ENCODE results near the gene PIP4K2A.

Gene PIP4K2A

DNA sequence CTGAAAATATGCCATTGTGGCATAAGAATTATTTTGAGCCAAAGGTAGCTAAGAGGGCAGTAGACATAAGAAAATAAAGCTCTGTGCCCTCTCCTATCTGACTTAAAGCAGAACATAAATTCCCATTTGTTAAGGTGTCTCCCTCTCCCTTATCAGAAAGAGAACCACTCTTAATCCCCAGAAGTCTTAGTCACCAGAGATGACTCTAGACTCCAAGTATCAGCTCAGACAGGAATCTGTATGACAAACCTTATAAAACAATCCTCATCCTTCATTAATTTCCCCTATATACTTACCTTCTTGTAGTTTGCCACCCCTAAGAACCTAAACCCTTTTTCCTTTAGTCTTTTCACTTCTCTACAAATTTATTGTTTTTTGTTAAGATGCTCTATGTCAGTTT is 21.8 kb upstream of the PIP4K2A start:
- TF ChIP-seq ZNF565 (CRISPR knock-in tag; conservative IDR thresholded peaks at IDR 0.05; ENCODE audit: low read depth) = no peak
- TF ChIP-seq TCF4 (CRISPR knock-in tag; IDR thresholded peaks at IDR 0.05; ENCODE audit: borderline replicate concordance) = no peak
- no peak for TF ChIP-seq ESRRG (CRISPR knock-in tag; IDR thresholded peaks at IDR 0.05)
- TF ChIP-seq PPARA (CRISPR knock-in tag; IDR thresholded peaks at IDR 0.05; ENCODE audit: borderline replicate concordance) = no peak
- TF ChIP-seq, protein P1, sequence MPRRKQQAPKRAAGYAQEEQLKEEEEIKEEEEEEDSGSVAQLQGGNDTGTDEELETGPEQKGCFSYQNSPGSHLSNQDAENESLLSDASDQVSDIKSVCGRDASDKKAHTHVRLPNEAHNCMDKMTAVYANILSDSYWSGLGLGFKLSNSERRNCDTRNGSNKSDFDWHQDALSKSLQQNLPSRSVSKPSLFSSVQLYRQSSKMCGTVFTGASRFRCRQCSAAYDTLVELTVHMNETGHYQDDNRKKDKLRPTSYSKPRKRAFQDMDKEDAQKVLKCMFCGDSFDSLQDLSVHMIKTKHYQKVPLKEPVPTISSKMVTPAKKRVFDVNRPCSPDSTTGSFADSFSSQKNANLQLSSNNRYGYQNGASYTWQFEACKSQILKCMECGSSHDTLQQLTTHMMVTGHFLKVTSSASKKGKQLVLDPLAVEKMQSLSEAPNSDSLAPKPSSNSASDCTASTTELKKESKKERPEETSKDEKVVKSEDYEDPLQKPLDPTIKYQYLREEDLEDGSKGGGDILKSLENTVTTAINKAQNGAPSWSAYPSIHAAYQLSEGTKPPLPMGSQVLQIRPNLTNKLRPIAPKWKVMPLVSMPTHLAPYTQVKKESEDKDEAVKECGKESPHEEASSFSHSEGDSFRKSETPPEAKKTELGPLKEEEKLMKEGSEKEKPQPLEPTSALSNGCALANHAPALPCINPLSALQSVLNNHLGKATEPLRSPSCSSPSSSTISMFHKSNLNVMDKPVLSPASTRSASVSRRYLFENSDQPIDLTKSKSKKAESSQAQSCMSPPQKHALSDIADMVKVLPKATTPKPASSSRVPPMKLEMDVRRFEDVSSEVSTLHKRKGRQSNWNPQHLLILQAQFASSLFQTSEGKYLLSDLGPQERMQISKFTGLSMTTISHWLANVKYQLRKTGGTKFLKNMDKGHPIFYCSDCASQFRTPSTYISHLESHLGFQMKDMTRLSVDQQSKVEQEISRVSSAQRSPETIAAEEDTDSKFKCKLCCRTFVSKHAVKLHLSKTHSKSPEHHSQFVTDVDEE (CRISPR knock-in tag; IDR thresholded peaks at IDR 0.05) = no peak
- TF ChIP-seq ZC3H10 (CRISPR knock-in tag; IDR thresholded peaks at IDR 0.05) = no peak
- TF ChIP-seq ZFP30 (CRISPR knock-in tag; IDR thresholded peaks at IDR 0.05) = no peak
- TF ChIP-seq CSDC2 (CRISPR knock-in tag; IDR thresholded peaks at IDR 0.05) = no peak
- TF ChIP-seq, protein P2, sequence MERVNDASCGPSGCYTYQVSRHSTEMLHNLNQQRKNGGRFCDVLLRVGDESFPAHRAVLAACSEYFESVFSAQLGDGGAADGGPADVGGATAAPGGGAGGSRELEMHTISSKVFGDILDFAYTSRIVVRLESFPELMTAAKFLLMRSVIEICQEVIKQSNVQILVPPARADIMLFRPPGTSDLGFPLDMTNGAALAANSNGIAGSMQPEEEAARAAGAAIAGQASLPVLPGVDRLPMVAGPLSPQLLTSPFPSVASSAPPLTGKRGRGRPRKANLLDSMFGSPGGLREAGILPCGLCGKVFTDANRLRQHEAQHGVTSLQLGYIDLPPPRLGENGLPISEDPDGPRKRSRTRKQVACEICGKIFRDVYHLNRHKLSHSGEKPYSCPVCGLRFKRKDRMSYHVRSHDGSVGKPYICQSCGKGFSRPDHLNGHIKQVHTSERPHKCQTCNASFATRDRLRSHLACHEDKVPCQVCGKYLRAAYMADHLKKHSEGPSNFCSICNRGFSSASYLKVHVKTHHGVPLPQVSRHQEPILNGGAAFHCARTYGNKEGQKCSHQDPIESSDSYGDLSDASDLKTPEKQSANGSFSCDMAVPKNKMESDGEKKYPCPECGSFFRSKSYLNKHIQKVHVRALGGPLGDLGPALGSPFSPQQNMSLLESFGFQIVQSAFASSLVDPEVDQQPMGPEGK (CRISPR knock-in tag; IDR thresholded peaks at IDR 0.05; ENCODE audit: borderline replicate concordance) = no peak
- TF ChIP-seq ZNF70 (CRISPR knock-in tag; IDR thresholded peaks at IDR 0.05) = no peak
- no peak for TF ChIP-seq BACH2 (CRISPR knock-in tag; IDR thresholded peaks at IDR 0.05; ENCODE audit: borderline replicate concordance)
- no peak for TF ChIP-seq ZNF8 (CRISPR knock-in tag; IDR thresholded peaks at IDR 0.05)
- no peak for TF ChIP-seq ARNTL (CRISPR knock-in tag; IDR thresholded peaks at IDR 0.05; ENCODE audit: borderline replicate concordance, low read depth)
- TF ChIP-seq ISL1 (CRISPR knock-in tag; IDR thresholded peaks at IDR 0.05) = no peak
- no peak for TF ChIP-seq CREB5 (CRISPR knock-in tag; IDR thresholded peaks at IDR 0.05; ENCODE audit: low read depth)
- no peak for TF ChIP-seq SNAI2 (CRISPR knock-in tag; IDR thresholded peaks at IDR 0.05)
- no peak for TF ChIP-seq RARB (CRISPR knock-in tag; IDR thresholded peaks at IDR 0.05)
- TF ChIP-seq OSR1 (CRISPR knock-in tag; IDR thresholded peaks at IDR 0.05) = no peak
- no peak for ATAC-seq

DNA sequence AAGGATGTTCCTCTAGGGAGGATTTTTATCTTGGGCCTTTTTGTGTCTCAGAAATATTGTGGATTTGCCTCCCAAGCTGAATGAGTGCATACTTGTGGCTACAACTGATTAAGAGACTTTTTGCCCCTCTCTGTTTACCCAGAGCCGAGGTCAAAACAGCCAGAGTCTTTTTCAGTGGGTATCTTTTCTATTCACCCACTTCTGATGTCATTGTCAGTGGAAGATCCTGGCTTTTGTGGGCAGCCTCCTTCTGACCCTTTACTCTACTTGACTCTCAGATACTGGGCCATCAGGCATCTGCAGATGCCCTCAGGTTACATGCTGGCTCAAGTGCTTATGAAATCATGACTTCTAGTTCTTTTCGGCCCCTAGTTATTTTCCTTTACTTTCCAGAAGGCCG is 19.6 kb upstream of the PIP4K2A start:
- ATAC-seq = no peak
- TF ChIP-seq ARNTL (CRISPR knock-in tag; IDR thresholded peaks at IDR 0.05; ENCODE audit: borderline replicate concordance, low read depth) = no peak
- TF ChIP-seq OSR1 (CRISPR knock-in tag; IDR thresholded peaks at IDR 0.05) = no peak
- no peak for TF ChIP-seq ZNF8 (CRISPR knock-in tag; IDR thresholded peaks at IDR 0.05)
- no peak for TF ChIP-seq GLIS3 (CRISPR knock-in tag; IDR thresholded peaks at IDR 0.05)
- TF ChIP-seq, protein P1 (CRISPR knock-in tag; IDR thresholded peaks at IDR 0.05) = no peak
- no peak for TF ChIP-seq RARB (CRISPR knock-in tag; IDR thresholded peaks at IDR 0.05)
- no peak for TF ChIP-seq CREB5 (CRISPR knock-in tag; IDR thresholded peaks at IDR 0.05; ENCODE audit: low read depth)
- no peak for TF ChIP-seq ESRRG (CRISPR knock-in tag; IDR thresholded peaks at IDR 0.05)
- no peak for TF ChIP-seq ZC3H10 (CRISPR knock-in tag; IDR thresholded peaks at IDR 0.05)
- TF ChIP-seq, protein P2 (CRISPR knock-in tag; IDR thresholded peaks at IDR 0.05; ENCODE audit: borderline replicate concordance) = no peak
- no peak for TF ChIP-seq ISL1 (CRISPR knock-in tag; IDR thresholded peaks at IDR 0.05)

Measured in SK-N-SH treated with all-trans-retinoic acid at 6 μM for 48 hours (cell line).